PFSK-1 (cell line): ENCODE results near the gene PIP5KL1.

ENCODE experiments used
- FOXP2 ChIP-seq: optimal IDR thresholded peaks from 2 replicates; pipeline ENCODE3; 2011; ENCODE audit warnings: borderline replicate concordance, control low read depth, inconsistent platforms; ENCODE audit not compliant: insufficient read depth; ENCODE audit errors: extremely low read length, extremely low read depth
- REST ChIP-seq, 2 experiments: IDR thresholded peaks; 2 replicates each; pipeline versions ENCODE4 v1.6.1 to v1.8.0; 2011 to 2012; ENCODE audit warnings: low read depth in 2 of 2, low read length in 2 of 2, control low read depth in 1 of 2, inconsistent platforms in 1 of 2, mild to moderate bottlenecking in 1 of 2, moderate library complexity in 1 of 2; ENCODE audit not compliant: insufficient read depth in 1 of 2
- SIN3A ChIP-seq: IDR thresholded peaks from 2 replicates; pipeline ENCODE4 v1.6.1; 2012; ENCODE audit warnings: mild to moderate bottlenecking, low read length, moderate library complexity, borderline replicate concordance; ENCODE audit not compliant: insufficient read depth

- TF ChIP-seq REST (IDR thresholded peaks at IDR 0.05; ENCODE audit: insufficient read depth in 1 of 2, low read depth in 2 of 2, low read length in 2 of 2) = no peak
- no peak for TF ChIP-seq SIN3A
- TF ChIP-seq FOXP2 = no peak
Observed at GRCh38 chr9:127977009-127977883, 46.7 kb upstream of the PIP5KL1 start.
